H9 (cell line): Measurements from ENCODE around the gene CHCHD6. TPM values are rescaled to one million over a fixed set of nuclear protein-coding genes. Genes with fewer than 3 reads are reported as not detected.

ENCODE experiments used
- DNase-seq: peaks from one replicate; pipeline ENCODE4 v3.0.0-alpha.2; 2017
- H2AFZ ChIP-seq: one replicate; pipeline ENCODE4 v1.6.1; 2013; ENCODE audit warnings: mild to moderate bottlenecking, low read length, control low read depth, moderate library complexity
- H2AK5ac ChIP-seq: 2 replicates; pipeline ENCODE4 v1.6.1; 2013; ENCODE audit warnings: low read length, control low read depth, mixed read lengths; ENCODE audit not compliant: insufficient read length
- H2BK120ac ChIP-seq: one replicate; pipeline ENCODE4 v1.6.1; 2013; ENCODE audit warnings: low read depth, mild to moderate bottlenecking, low read length, control low read depth, inconsistent platforms; ENCODE audit not compliant: poor library complexity, severe bottlenecking
- H2BK12ac ChIP-seq: 2 replicates; pipeline ENCODE4 v1.6.1; 2013; ENCODE audit warnings: low read length, control low read depth, mixed read lengths, low read depth; ENCODE audit not compliant: insufficient read length
- H2BK15ac ChIP-seq: 2 replicates; pipeline ENCODE4 v1.6.1; 2013; ENCODE audit warnings: low read depth, low read length, control low read depth
- H2BK20ac ChIP-seq: one replicate; pipeline ENCODE4 v1.6.1; 2013; ENCODE audit warnings: low read depth, mild to moderate bottlenecking, low read length, control low read depth, inconsistent platforms; ENCODE audit not compliant: poor library complexity, severe bottlenecking
- H2BK5ac ChIP-seq: 2 replicates; pipeline ENCODE4 v1.6.1; 2013; ENCODE audit warnings: low read length, control low read depth, mixed read lengths; ENCODE audit not compliant: insufficient read length
- H3K14ac ChIP-seq: 2 replicates; pipeline ENCODE4 v1.6.1; 2013; ENCODE audit warnings: low read length, control low read depth; ENCODE audit not compliant: insufficient read depth
- H3K18ac ChIP-seq: 2 replicates; pipeline ENCODE4 v1.6.1; 2013; ENCODE audit warnings: low read depth, mild to moderate bottlenecking, mixed read lengths, low read length, control low read depth; ENCODE audit not compliant: insufficient read length
- H3K23ac ChIP-seq: 2 replicates; pipeline ENCODE4 v1.6.1; 2013; ENCODE audit warnings: low read length, control low read depth, mixed read lengths, low read depth; ENCODE audit not compliant: insufficient read length
- H3K23me2 ChIP-seq: 2 replicates; pipeline ENCODE4 v1.6.1; 2013; ENCODE audit warnings: low read depth, mild to moderate bottlenecking, mixed read lengths, low read length, control low read depth; ENCODE audit not compliant: insufficient read length, poor library complexity, severe bottlenecking
- H3K27ac ChIP-seq: 2 replicates; pipeline ENCODE4 v1.5.1; 2013; ENCODE audit warnings: low read length, control low read depth, mixed read lengths, low read depth; ENCODE audit not compliant: insufficient read length
- H3K27me3 ChIP-seq: 2 replicates; pipeline ENCODE4 v1.6.1; 2013; ENCODE audit warnings: low read length, control low read depth, inconsistent platforms; ENCODE audit not compliant: insufficient read depth
- H3K4ac ChIP-seq: 2 replicates; pipeline ENCODE4 v1.6.1; 2013; ENCODE audit warnings: low read depth, mild to moderate bottlenecking, control low read depth, inconsistent platforms, low read length, moderate library complexity
- H3K4me1 ChIP-seq: 2 replicates; pipeline ENCODE4 v1.6.1; 2013; ENCODE audit warnings: low read length, control low read depth, inconsistent platforms; ENCODE audit not compliant: insufficient read depth
- H3K4me2 ChIP-seq: 2 replicates; pipeline ENCODE4 v1.6.1; 2013; ENCODE audit warnings: low read length, control low read depth, mixed read lengths; ENCODE audit not compliant: insufficient read length, insufficient read depth
- H3K56ac ChIP-seq: 2 replicates; pipeline ENCODE4 v1.6.1; 2013; ENCODE audit warnings: low read depth, mild to moderate bottlenecking, mixed read lengths, low read length, control low read depth; ENCODE audit not compliant: insufficient read length
- H3K79me1 ChIP-seq: 2 replicates; pipeline ENCODE4 v1.6.1; 2013; ENCODE audit warnings: low read depth, mild to moderate bottlenecking, moderate library complexity, low read length, control low read depth, inconsistent platforms; ENCODE audit not compliant: insufficient read depth, poor library complexity, severe bottlenecking
- H3K79me2 ChIP-seq: 2 replicates; pipeline ENCODE4 v1.6.1; 2013; ENCODE audit warnings: low read length, control low read depth, inconsistent platforms; ENCODE audit not compliant: insufficient read depth
- H3K9ac ChIP-seq: 2 replicates; pipeline ENCODE4 v1.6.1; 2013; ENCODE audit warnings: low read length, control low read depth, mixed read lengths; ENCODE audit not compliant: insufficient read length; ENCODE audit errors: extremely low read depth
- H3K9me3 ChIP-seq: one replicate; pipeline ENCODE4 v1.6.1; 2013; ENCODE audit warnings: low read depth, low read length, inconsistent platforms; ENCODE audit not compliant: control insufficient read depth
- H3T11ph ChIP-seq: one replicate; pipeline ENCODE4 v1.6.1; 2013; ENCODE audit warnings: mild to moderate bottlenecking, low read length, control low read depth, inconsistent platforms
- H4K20me1 ChIP-seq: one replicate; pipeline ENCODE4 v1.6.1; 2013; ENCODE audit not compliant: control insufficient read depth, insufficient read length, insufficient read depth
- H4K5ac ChIP-seq: 2 replicates; pipeline ENCODE4 v1.6.1; 2013; ENCODE audit warnings: low read depth, mild to moderate bottlenecking, mixed read lengths, low read length, control low read depth; ENCODE audit not compliant: insufficient read length
- H4K8ac ChIP-seq: replicated peaks from 2 replicates; pipeline ENCODE4 v1.6.1; 2013; ENCODE audit warnings: low read length, control low read depth, mixed read lengths, low read depth; ENCODE audit not compliant: insufficient read length
- H4K91ac ChIP-seq: 2 replicates; pipeline ENCODE4 v1.6.1; 2013; ENCODE audit warnings: low read depth, mild to moderate bottlenecking, moderate library complexity, mixed read lengths, low read length, control low read depth; ENCODE audit not compliant: insufficient read length
- H3K27ac Mint-ChIP-seq, 3 experiments: 2 replicates in 2 of 3; 3 replicates in 1 of 3; pipeline ENCODE4 v1.8.0; 2020 to 2021; ENCODE audit warnings: mixed read lengths in 3 of 3, mild to moderate bottlenecking in 1 of 3, moderate library complexity in 1 of 3
- H3K27me3 Mint-ChIP-seq: 2 replicates; pipeline ENCODE4 v1.8.0; 2021; ENCODE audit warnings: low read depth, mild to moderate bottlenecking, moderate library complexity, mixed read lengths
- H3K36me3 Mint-ChIP-seq, 3 experiments: 2 replicates in 2 of 3; 3 replicates in 1 of 3; pipeline ENCODE4 v1.8.0; 2020 to 2021; ENCODE audit warnings: low read depth in 3 of 3, mixed read lengths in 3 of 3; ENCODE audit not compliant: insufficient read depth in 1 of 3
- H3K4me1 Mint-ChIP-seq, 2 experiments: 2 replicates each; pipeline ENCODE4 v1.8.0; 2020; ENCODE audit warnings: mixed read lengths in 2 of 2
- H3K4me3 Mint-ChIP-seq, 2 experiments: 2 replicates in 1 of 2; 3 replicates in 1 of 2; pipeline ENCODE4 v1.8.0; 2020 to 2021; ENCODE audit warnings: mild to moderate bottlenecking in 2 of 2, mixed read lengths in 2 of 2, moderate library complexity in 1 of 2
- H3K9me3 Mint-ChIP-seq, 2 experiments: 2 replicates in 1 of 2; 3 replicates in 1 of 2; pipeline ENCODE4 v1.8.0; 2020; ENCODE audit warnings: mild to moderate bottlenecking in 2 of 2, mixed read lengths in 2 of 2, moderate library complexity in 1 of 2
- CTCF ChIP-seq: fragments of 200-600 bp; sonication (generic); conservative IDR thresholded peaks from 3 replicates; pipeline ENCODE4 v1.8.0; 2021; ENCODE audit warnings: antibody characterized with exemption, mild to moderate bottlenecking
- WGBS: extraction: QIAGEN DNeasy Blood & Tissue Kit; methylation state at CpG from one replicate; pipeline ENCODE4 v1.1.7; 2013; ENCODE audit warnings: missing lambda C conversion rate, low lambda C conversion rate, mixed read lengths; ENCODE audit not compliant: insufficient read length; ENCODE audit errors: extremely low coverage; 5-methylcytosine and 5-hydroxymethylcytosine counted together
- total RNA-seq: library from RNA; stranded (reverse); gene quantifications from 2 replicates; pipeline ENCODE4 v1.2.1, GENCODE V29; 2021

Gene CHCHD6
- total RNA-seq, 1 experiment from 2014 or later = 34.2 TPM

DNA sequence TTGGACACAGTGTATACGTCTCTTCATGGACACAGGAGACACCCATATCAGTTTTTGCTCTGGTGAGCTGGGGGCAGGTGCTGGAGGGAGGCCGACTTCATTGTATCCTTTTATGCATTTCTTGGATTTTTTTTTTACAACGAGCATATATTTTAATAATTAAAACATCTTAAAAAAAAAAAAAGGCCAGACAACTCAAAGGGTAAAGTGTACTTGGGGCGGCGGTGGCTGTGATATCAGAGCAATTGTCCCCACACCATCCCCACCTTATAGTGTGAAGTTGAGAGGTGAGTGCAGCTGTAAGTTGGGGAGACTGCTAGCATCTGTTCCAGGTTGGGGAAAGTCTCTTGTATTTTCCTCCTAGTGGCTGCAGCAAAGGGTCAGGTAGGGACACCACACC lies 266.9 kb downstream of the CHCHD6 start:
- no peak overlapping the region for H2BK12ac ChIP-seq

More for the DNA sequence above, 266.9 kb downstream of the CHCHD6 start:
- Histone ChIP-seq H3K23ac (no peak overlapping the region), H2BK5ac (no peak overlapping the region), H3K23me2 (no peaks in the 10 kb centered on the region), H4K5ac (no peak overlapping the region), H3K56ac (no peak overlapping the region), H3K18ac (no peak overlapping the region), H3K27me3 (no peaks in the 10 kb centered on the region), H3K79me1 (no peaks in the 10 kb centered on the region), H4K20me1 (no peaks in the 10 kb centered on the region), H4K91ac (no peak overlapping the region), H2AK5ac (no peak overlapping the region), H2AFZ (no peak overlapping the region), H3K79me2 (no peaks in the 10 kb centered on the region), H3K4ac (no peak overlapping the region), H2BK15ac (no peak overlapping the region), H2BK120ac (no peak overlapping the region), H3K14ac (no peak overlapping the region), H4K8ac (no peak overlapping the region), H3K9me3 (no peaks in the 10 kb centered on the region), H3K27ac (no peak overlapping the region), H3K4me2 (no peak overlapping the region), H3T11ph (no peak overlapping the region), H3K4me1 (no peaks in the 10 kb centered on the region), H2BK20ac (no peak overlapping the region), H3K9ac (no peak overlapping the region)
- H3K27me3 Mint-ChIP-seq = peaks cover 9% of the 10 kb centered on the region
- no CpG with 5 or more reads among the region's 5 CpGs for WGBS
- H3K36me3 Mint-ChIP-seq = peaks cover 2 to 15% (median 8%) of the 10 kb centered on the region in 3 experiments; a peak in 6 of 7 replicates
- H3K4me1 Mint-ChIP-seq = peaks cover 22 to 23% of the 10 kb centered on the region in 2 experiments
- H3K9me3 Mint-ChIP-seq = peaks cover 15 to 18% of the 10 kb centered on the region in 2 experiments
- no peak for DNase-seq
- no peak overlapping the region for H3K4me3 Mint-ChIP-seq
- no peak overlapping the region for H3K27ac Mint-ChIP-seq
- no peak for TF ChIP-seq CTCF
